CMK (cell line): ENCODE measurements around the gene PALD1.

Experiments
- DNase-seq: peaks from one replicate; pipeline ENCODE4 v3.0.0-alpha.2; 2010; ENCODE audit warnings: low read depth

The PALD1 gene

GRCh38 chr10:70537398-70538194 is 59.0 kb downstream of the PALD1 start:
- DNase-seq = no peak

- DNase-seq = no peak
Observed at GRCh38 chr10:70538195-70538520, 59.6 kb downstream of the PALD1 start.

GRCh38 chr10:70538731-70539338 is 60.3 kb downstream of the PALD1 start:
- DNase-seq = no peak

GRCh38 chr10:70539471-70539870 is 60.9 kb downstream of the PALD1 start:
- no peak for DNase-seq

- no peak for DNase-seq
Observed at GRCh38 chr10:70540089-70540788, 61.7 kb downstream of the PALD1 start.

DNA sequence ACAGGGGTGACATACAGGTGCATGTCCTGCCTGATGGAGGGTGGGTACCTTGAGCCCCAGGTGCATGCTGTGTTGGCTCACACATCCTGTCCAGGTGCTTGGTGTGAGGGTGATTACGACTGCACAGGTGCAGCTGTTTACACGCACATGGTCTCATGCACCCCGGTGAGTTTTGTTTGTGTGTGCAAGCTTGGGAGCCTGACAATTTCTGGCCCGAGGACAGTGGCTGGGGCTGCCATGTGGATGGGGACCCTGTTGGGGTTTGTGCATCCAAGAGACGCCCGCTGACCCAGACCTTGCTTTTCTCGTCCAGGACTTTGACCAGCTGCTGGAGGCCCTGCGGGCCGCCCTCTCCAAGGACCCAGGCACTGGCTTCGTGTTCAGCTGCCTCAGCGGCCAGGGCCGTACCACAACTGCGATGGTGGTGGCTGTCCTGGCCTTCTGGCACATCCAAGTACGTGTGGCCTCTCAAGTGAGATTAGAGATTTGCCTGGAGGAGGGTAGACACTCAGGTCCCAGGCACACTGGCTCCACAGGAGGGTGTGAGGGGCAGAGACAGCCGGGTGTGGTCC is 62.3 kb downstream of the PALD1 start:
- no peak for DNase-seq

DNA sequence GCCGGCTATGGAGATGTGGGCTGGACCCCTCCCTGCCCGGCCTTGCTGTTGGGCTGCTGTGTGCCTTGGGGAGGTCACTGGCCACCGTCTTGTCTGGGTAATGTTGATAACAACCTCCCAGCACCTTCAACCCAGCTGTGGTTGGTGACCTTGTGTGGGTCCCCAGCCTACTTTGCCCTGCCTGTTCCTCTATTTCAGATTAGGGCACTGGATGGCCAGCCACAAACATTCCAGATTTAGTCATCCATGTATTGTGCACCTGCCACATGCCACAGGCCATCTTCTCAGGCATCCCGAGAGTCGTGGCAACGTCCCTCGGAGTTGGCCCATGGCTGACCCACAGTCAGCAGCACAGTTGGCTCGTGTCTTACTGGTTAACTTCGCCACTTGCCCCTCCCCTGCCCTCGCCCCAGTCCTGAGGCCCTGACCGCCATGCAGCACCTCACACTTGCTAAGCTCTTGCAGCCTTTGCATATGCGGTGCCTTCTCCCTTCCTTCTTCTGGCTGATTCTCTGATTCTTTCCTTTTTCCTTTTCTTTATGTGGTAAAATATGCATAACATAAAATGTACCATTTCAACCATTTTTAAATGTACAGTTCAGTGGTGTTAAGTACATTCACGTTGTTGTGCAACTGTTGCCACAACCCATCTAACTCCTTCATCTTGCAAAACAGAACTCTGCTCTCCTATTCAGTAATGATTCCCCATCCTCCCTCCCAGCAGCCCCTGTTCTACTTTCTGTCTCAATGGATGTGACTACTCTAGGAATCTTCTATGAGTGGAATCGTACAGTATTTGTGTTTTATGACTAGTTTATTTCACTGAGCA is 63.4 kb downstream of the PALD1 start:
- DNase-seq = no peak

GRCh38 chr10:70542565-70542938 is 64.0 kb downstream of the PALD1 start:
- no peak for DNase-seq

DNA sequence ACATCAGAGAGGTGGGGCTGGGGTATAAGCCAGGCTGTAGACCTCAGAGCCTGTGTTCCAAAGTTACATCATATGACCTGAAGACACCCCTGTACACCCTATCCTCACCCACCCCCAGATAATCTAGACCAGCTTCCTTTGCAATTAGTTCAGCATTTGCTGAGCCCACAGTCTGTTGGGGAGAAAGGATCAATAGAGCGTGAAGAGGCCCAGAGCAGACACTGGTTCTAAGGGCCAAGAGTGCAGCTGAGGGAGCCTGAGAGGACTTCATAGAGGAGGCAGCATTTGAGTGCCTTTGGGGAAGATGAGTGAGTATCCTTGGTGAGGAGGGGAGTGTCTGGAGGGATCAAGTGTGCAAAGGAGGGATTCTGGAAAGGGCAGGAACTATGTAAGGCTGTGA is 65.3 kb downstream of the PALD1 start:
- DNase-seq = no peak

DNA sequence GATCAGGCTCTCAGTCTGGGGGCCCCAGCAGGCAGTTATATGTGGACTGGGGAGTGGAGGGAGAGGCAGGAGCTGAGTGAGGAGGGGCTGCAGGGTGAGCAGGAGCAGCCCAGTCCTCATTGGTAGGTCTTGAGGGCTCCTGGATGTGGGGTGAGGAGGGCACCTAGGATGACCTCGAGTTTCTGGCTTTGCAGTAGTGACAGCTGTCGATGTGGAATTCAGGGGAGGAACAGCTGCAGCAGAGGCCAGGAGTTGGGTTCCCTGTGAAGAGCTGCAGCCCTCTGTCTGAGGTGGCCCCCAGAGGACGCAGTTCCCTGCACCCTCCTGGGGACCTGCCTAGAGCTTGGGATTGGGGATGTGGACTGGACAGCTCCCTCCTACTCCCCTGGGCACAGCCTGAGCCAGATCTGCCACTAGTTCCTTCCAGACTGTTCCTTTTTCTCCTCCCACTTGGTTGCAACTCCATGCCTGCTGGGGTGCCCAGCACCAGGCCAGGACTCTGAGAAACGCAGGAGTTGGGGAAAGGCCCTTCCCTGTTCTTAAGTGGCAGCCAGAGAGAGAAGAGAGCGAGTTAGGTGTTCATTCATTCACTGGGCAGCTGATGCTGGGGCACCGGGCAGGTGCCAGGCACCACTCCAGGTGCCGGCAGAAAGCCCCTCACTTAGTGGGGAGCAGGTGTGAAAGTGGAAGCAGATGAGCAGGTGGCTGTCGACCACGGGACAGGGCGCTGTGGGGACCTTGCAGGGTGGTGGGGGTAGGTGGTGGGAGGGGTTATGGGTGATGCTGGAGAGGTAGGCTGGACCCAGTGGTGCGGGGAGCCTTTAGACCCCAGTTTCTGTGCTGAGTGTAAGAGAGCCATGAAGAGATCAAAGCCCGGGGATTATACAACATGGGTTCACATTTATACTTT is 66.1 kb downstream of the PALD1 start:
- DNase-seq = no peak

DNA sequence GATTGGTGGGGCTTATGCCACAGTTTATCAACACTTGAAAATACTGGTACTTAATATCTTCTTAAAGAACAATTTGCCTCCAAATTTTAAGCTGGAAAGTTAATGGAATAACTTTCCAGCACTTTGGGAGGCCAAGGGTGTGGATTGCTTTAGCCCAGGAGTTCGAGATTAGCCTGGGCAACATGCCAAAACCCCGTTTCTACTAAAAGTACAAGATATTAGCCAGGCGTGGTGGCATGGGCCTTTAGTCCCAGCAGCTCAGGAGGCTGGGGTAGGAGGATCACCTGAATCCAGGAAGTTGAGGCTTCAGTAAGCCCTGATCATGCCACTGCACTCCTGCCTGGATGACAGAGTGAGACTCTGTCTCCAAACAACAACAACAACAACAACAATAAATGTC is 68.0 kb downstream of the PALD1 start:
- no peak for DNase-seq

DNA sequence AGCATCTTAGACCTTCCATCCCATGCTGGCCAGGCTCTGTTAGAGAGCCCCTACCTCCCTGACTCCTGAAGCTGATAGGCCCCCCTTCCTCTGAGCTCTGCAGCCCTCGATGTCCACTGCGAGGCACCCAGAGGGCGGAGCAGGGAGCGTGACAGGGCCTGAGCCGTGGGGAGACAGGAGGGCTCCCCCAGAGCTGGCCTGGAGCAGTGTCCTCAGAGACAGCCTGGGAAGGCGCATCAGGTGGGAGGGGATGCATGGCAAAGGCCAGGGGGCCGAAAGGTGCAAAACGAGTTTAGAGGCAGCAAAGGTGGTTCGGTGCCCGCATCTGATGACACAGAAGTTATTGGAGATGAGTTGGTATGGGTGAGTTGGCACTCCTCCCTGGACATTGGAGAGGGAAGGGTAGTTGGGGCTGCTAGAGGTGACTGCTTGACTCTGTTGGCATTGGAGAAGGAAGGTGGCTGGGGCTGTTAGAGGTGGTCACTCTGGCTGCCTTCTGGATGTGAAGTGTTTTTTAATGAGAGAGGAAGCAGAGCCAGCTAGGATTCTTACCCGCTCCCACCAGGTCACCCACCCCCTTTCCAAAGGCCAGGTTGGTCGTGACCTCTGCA is 70.9 kb downstream of the PALD1 start:
- DNase-seq = no peak

GRCh38 chr10:70549962-70550458 is 71.4 kb downstream of the PALD1 start:
- DNase-seq = peak; percentile 41

DNA sequence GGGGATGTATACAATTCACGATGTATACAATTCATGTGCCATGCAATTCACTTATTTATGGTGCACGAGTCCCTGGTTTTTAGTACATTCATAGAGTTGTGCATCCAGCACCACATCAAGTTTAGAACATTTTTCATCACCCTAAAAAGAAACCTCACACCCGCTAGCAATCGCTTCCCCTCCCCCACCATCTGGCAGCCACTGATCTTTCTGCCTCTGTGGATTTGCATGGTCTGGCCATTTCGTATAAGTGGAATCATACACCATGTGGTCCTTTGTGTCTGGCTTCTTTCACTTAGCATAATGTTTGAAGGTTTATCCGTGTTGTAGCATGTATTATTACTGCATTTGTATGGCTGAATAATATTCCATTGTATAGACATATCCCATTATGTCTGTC is 71.9 kb downstream of the PALD1 start:
- no peak for DNase-seq

- DNase-seq = no peak
Observed at GRCh38 chr10:70551466-70551865, 72.9 kb downstream of the PALD1 start.

- no peak for DNase-seq
Observed at GRCh38 chr10:70551971-70552422, 73.4 kb downstream of the PALD1 start.

DNA sequence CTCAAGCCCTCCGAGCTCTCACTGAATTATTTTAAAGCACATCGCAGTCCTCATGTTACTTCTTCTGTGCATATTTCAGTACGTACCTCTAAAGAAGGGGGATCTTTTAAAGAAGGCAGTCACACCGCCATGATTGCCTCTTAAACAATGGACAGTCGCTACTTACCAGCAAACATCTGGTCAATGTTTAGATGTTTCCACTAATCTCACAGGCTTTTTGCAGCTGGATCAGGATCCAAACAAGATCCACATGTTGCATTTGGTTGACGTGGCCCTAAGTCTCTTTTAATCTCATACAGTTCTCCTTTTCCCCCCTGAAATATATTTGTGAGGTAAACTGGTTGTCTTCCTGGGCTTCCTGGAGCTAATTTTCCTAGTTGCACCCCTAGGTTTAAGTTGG is 74.0 kb downstream of the PALD1 start:
- DNase-seq = no peak

DNA sequence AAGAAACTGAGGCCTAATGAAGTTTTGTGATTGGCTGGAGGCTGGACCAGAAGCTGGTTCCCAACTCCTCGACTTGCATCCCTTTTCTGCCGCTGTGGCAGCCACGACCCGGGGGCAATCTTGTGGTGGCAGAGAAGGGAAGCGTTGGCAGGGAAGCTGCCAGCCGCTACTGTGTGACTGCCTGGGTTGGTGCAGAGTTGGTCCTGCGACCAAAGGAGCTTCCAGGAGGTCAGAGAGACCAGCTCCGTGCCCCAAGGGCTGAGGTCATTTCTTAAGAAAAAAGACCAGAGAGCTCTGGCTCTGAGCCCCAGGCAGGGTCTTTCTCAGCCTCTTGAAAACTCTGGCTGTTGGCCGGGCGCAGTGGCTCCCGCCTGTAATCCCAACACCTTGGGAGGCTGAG is 76.8 kb downstream of the PALD1 start:
- no peak for DNase-seq

DNA sequence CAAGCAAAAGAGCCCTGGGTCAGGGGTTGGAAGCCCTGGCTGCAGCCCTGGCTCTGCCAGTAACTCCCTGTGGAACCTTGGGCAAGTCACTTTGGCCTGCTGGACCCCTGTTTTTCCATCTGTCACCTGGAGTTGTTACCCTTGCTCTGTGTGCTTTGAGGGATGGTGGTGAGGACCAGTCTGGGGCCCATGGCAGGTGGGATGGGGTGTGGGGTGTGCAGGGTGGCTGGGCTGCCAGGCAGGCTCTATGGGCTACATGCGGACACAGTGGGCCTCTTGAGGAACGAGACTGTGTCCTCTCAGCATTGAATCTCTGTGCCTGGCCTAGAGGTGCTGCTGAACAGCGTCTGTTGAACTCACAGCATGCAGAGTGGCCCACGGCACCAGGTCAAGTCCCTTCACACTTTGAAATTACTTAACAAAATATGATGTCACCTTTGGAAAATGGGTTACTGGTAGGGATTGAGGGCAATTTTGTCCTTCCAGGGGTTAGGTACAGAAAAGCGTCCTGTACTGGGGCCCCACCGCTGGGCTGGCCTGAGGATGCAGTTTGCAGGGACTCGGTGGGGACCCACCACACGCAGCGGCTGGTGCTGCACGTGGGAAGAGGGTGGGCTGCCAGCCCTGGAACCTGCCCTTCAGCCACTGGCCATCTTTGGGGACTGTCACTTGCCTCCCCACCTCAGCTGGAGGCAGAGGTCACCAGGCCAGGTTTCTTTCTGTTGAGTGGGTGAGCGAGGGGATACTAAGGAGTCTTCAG is 78.7 kb downstream of the PALD1 start:
- no peak for DNase-seq

GRCh38 chr10:70557876-70558275 is 79.3 kb downstream of the PALD1 start:
- DNase-seq = no peak
